OCI-LY3 (cell line): Measurements from ENCODE around the gene HAGHL.

Experiments used
- EZH2phosphoT487 ChIP-seq: fragments of 200-600 bp; shearing (Covaris generic); IDR thresholded peaks from 2 replicates; pipeline ENCODE4 v1.6.1; 2018; ENCODE audit warnings: antibody characterized with exemption, mixed run types, low read depth
- TF ChIP-seq, protein P1 (sequence below): fragments of 200-600, 300-600 bp; sonication (generic); IDR thresholded peaks from 2 replicates; pipeline ENCODE4 v1.5.1; 2014; ENCODE audit warnings: antibody characterized with exemption, low read length, low read depth

DNA sequence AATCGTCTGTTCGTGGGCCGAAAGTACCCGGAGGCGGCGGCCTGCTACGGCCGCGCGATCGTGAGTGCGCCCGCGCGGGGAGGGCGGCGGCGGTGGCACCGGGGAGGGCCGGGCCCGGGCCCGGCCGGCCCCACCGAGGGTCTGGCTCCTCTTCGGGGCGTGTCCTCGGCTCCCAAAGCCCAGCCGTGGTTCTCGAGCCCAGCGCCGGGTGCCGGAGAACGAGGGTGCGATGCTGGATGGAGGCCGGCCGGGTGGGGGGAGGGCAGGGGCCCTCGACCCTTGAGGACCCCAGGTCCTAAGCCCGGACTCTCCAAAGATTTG, 46.3 kb upstream of the HAGHL start:
- TF ChIP-seq, protein P1, sequence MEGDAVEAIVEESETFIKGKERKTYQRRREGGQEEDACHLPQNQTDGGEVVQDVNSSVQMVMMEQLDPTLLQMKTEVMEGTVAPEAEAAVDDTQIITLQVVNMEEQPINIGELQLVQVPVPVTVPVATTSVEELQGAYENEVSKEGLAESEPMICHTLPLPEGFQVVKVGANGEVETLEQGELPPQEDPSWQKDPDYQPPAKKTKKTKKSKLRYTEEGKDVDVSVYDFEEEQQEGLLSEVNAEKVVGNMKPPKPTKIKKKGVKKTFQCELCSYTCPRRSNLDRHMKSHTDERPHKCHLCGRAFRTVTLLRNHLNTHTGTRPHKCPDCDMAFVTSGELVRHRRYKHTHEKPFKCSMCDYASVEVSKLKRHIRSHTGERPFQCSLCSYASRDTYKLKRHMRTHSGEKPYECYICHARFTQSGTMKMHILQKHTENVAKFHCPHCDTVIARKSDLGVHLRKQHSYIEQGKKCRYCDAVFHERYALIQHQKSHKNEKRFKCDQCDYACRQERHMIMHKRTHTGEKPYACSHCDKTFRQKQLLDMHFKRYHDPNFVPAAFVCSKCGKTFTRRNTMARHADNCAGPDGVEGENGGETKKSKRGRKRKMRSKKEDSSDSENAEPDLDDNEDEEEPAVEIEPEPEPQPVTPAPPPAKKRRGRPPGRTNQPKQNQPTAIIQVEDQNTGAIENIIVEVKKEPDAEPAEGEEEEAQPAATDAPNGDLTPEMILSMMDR: no peak
- TF ChIP-seq EZH2phosphoT487: no peak
